HEK293T (cell line): Measurements from ENCODE around the gene CPB1.

ENCODE experiments used
- ARNT ChIP-seq: fragments of 450-650 bp; IDR thresholded peaks from 2 replicates; pipeline ENCODE4 v1.6.1; 2017; ENCODE audit warnings: mild to moderate bottlenecking
- BHLHE40 ChIP-seq: fragments of 450-650 bp; IDR thresholded peaks from 2 replicates; pipeline ENCODE4 v1.6.1; 2016; ENCODE audit warnings: mild to moderate bottlenecking, moderate library complexity, borderline replicate concordance
- CTBP1 ChIP-seq: fragments of 450-650 bp; IDR thresholded peaks from 2 replicates; pipeline ENCODE4 v1.6.1; 2016; ENCODE audit warnings: borderline replicate concordance
- ELF4 ChIP-seq: fragments of 450-650 bp; IDR thresholded peaks from 2 replicates; pipeline ENCODE4 v1.6.1; 2017; ENCODE audit warnings: antibody characterized with exemption
- FOXA1 ChIP-seq: fragments of 450-650 bp; IDR thresholded peaks from 2 replicates; pipeline ENCODE4 v1.6.1; 2016; ENCODE audit warnings: mild to moderate bottlenecking
- FOXK2 ChIP-seq: fragments of 450-650 bp; IDR thresholded peaks from 2 replicates; pipeline ENCODE4 v1.6.1; 2016; ENCODE audit warnings: mild to moderate bottlenecking
- FOXM1 ChIP-seq: fragments of 450-650 bp; IDR thresholded peaks from 2 replicates; pipeline ENCODE4 v1.6.1; 2017; ENCODE audit warnings: mild to moderate bottlenecking, borderline replicate concordance
- HDGF ChIP-seq: fragments of 450-650 bp; IDR thresholded peaks from 2 replicates; pipeline ENCODE4 v1.6.1; 2017; ENCODE audit warnings: antibody characterized with exemption, borderline replicate concordance
- LEF1 ChIP-seq: fragments of 450-650 bp; IDR thresholded peaks from 2 replicates; pipeline ENCODE4 v1.6.1; 2017; ENCODE audit warnings: mild to moderate bottlenecking, borderline replicate concordance
- NFRKB ChIP-seq: fragments of 450-650 bp; IDR thresholded peaks from 2 replicates; pipeline ENCODE4 v1.6.1; 2016; ENCODE audit warnings: mild to moderate bottlenecking, moderate library complexity
- SP1 ChIP-seq: fragments of 450-650 bp; IDR thresholded peaks from 2 replicates; pipeline ENCODE4 v1.6.1; 2017
- SUZ12 ChIP-seq: fragments of 450-650 bp; IDR thresholded peaks from 2 replicates; pipeline ENCODE4 v1.6.1; 2016; ENCODE audit warnings: mild to moderate bottlenecking
- TARDBP ChIP-seq: fragments of 450-650 bp; IDR thresholded peaks from 2 replicates; pipeline ENCODE4 v1.6.1; 2016
- ZNF384 ChIP-seq: fragments of 450-650 bp; IDR thresholded peaks from 2 replicates; pipeline ENCODE4 v1.6.1; 2016

DNA sequence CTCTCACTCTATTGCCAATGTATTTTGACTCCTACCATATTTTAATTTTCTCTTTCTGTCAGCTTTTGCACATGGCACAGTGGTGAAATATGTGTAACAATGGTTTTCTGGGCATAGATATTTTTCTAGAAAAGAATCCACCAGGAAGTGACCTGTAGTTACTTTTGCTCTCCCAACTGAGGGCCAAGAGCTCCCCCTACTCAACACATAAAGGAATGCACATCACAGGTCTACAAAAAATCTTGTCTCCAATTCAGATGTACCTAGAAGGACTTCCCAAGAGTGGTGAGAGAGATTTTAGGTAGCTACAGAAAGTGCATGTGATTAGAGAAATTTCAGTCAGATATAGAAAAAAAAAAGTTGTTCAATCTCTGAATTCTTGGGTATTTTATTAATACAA, 53.1 kb downstream of the CPB1 start:
- TF ChIP-seq SP1: no peak
- TF ChIP-seq CTBP1: no peak
- TF ChIP-seq BHLHE40: no peak
- no peak for TF ChIP-seq FOXA1
- no peak for TF ChIP-seq SUZ12
- no peak for TF ChIP-seq FOXK2
- TF ChIP-seq ELF4: no peak
- no peak for TF ChIP-seq NFRKB
- TF ChIP-seq ZNF384: no peak
- TF ChIP-seq FOXM1: no peak
- TF ChIP-seq LEF1: no peak
- no peak for TF ChIP-seq HDGF
- TF ChIP-seq TARDBP: no peak
- TF ChIP-seq ARNT: no peak
